ENCODE measurements around the gene NOD1.

Gene NOD1

DNA sequence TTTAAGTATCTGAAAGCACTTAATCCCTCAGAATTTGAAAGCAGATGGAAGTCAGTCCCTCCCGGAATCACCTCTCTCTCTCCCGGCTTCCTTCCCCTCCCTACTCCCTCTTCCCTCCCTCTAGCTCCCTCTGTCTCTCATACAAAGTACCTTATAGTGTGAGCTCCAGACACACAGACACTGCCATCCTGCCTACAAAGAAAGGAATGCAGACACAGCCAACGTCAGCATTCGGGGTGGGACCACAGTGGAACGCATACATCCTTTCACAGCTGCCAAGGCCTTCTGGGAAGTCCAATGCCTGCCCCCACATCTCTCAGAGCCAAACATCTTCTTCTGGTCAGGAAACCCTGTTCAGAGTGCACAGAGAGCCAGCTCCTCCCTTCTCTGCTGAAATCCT is 9.3 kb downstream of the NOD1 start:
- no peak for DNase-seq (ENCODE audit: low read depth)

DNA sequence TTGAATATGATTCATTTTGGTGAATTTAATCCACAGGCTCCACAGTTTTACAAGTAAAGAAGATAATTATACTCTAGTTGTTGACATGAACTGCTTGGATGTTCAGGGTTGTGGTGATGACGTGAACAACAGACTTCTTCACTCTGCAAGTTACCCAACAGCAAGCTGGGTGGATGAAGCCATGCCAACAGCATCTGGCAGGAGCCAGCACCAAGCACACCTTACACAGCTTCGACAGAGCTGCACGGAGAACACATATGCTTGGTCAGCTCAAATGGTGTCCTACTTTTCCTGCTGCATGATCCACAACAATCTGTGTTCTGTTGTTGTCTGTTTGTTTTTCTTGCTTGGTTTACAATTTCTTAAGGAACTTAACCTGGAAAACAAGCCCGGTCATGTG is 9.8 kb downstream of the NOD1 start:
- no peak for DNase-seq (ENCODE audit: low read depth)

DNA sequence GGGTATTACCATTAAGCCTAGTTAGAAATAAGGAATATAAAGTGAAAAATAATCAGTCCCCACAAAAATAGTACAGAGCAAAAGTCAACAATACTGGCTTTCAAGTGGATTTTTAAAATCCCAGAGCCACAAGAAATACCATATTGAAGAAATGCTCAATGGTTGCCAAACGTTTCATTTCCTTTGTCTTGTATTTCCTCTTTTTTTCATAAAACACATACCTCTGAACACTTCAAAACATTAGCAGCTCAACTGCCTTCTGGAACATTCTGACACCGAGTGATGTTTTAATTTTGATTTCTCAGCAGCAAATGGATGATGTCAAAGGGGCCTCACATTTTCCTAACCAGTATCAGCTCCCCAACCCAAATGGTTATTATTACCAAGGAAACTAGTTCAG is 10.5 kb downstream of the NOD1 start:
- no peak for DNase-seq (ENCODE audit: low read depth)

DNA sequence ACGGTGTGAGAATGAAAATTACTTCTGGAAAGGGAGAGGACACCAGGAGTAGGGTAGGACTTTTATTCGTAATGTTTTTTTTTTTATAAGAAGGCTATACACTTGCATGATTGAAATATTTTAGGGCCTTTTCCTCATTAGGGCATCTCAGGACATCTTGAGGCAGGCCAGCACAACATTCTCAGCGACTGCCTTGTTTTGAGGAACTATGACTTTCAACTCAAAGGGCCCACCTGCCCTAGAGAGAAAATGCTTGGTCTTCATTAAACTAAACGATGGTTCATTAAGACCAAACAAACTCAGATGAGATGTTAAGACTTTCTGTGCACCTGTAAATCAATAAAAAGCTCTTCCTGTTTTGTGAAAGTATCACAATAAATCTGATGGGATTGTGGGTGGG is 11.3 kb downstream of the NOD1 start:
- no peak for DNase-seq (ENCODE audit: low read depth)

DNA sequence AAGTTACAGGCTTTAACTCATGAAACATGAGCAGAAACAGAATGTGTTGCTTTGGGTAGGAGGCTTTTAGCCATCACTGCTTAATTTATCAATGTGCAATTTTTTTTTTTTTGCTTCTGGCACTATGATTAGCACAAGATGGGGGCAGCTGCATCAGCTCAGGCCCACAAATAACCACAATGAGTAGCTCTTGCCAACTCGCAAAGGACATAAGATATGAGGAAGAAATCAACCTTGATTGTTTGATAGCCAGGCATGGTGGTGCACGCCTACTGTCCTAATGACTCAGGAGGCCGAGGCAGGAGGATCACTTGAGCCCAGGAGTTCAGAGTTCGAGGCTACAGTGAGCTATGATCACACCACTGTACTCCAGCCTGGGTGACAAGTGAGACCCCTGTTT is 12.3 kb downstream of the NOD1 start:
- no peak for DNase-seq (ENCODE audit: low read depth)

DNA sequence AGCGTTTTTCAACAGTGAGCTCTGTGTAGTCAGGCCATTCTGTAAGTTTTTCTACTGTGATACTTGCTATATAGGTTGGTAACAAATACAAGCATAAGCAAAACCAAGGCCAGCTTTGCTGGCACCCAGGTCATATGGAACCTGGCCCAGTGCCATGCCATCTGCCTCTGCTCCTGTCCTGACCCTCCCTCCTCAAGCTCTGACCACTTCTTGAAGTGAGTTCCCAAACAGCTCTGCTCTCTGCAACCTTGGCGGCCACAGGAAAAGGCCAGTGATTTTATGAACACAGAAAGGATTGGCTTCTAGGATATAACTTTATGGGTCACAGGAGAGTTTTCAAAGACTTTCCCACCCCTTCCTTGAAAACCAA is 12.8 kb downstream of the NOD1 start:
- DNase-seq (ENCODE audit: low read depth): no peak

DNA sequence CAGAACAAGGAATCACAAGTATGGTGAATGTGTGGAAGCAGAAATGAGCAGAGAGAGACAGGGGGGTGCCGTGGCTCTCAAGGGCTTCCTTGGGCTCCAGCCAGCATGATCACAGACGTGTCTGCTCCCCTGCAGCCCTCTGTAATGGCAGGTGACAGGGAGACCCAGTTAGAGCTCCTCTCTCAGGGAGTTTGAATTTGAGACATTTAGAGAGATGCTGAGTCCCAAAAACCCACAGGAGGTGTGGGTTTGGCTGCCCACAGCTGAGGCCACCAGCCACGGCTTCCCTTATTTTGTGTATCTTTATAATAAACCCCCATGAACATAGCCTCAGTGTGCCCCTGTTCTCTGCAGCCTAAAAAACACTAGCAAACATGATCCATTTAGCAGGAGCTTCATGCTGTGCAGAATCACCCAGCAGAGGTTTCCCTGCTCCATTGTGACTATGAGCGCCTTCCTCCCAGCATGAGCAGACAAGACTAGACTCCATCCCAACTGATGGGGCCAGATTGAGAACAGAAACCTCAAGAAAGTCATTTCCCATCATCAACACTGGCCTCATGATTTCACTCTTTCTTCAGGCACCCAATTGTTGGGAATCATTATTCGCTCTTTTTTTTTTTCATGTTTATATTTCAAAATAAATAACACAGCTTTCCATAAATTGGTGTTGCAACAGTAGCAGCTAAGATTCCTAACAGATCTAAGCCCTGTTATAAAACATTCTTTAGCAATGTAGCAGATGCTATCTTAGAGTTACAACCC is 13.4 kb downstream of the NOD1 start:
- DNase-seq (ENCODE audit: low read depth): no peak

DNA sequence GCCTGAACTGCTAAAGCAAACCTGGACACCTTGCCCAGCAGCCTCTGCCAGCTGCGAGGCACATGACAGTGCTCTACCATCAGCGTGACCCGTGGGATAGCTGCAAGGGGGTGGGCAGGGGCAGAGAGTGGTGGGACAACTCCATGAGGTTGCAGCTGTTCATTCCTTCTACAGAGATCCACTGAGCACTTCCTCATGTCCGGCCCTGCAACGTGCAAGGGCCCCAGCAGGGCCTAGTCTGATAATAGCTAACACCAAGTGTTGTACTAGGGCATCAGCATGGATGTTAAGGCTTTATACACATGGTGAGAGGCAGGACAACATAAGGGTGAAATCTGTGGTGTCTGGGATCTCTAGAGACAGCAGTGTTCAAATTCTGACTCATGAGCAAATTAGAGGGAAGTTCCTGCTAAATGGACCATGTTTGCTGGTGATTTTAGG is 14.3 kb downstream of the NOD1 start:
- no peak for DNase-seq (ENCODE audit: low read depth)

DNA sequence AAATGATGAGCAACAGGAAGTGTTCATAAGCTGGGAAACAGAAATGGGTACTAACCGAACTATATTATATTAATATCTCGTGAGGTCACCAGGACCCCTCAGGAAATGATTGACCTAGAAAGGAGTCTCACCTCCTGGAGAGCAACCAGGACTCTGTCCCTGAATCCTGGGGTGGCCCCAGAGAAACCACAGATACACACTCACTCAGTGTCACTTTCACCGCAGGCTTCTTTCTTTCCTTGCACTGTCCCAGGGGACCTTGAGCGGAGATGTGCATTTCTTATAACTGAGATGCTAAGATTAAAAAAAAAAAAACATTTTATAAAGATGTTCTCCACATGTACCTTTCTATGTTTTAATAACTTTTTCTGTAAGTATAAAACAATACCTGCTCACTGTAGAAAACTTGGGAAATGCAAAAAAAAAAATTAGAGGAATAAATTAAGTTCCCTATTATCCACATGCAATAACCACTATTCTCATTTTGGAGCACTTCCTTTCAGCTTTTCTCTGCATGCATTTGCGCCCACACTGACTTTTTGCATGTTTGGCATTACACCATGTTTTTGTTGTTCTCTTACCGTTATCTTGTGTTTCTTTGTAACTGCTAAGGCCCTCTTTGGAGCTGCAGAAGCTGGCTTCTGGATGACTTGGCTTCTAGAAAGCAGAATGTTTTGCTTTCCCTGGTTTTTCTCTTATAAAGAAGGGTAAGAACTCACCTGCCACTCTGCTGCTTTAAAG is 15.0 kb downstream of the NOD1 start:
- no peak for DNase-seq (ENCODE audit: low read depth)

DNA sequence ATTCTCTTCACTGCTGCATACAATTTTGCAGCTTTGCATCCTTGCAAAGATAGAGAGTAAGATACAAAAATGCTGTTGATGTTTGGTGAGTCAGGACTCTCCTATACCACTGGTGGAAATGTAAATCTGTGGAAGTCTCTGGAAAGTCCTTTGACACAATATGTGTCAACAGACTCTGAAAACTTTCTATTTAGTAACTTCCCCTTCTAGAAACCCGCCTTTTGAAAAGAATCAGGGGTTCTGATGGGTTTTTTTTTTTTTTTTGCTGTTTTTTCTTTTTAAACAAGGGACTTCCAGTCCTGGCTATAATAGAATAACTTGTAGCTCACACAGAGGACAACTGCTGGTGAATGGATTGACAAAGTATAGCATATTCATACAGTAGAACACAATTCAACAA is 16.4 kb downstream of the NOD1 start:
- DNase-seq (ENCODE audit: low read depth): no peak

DNA sequence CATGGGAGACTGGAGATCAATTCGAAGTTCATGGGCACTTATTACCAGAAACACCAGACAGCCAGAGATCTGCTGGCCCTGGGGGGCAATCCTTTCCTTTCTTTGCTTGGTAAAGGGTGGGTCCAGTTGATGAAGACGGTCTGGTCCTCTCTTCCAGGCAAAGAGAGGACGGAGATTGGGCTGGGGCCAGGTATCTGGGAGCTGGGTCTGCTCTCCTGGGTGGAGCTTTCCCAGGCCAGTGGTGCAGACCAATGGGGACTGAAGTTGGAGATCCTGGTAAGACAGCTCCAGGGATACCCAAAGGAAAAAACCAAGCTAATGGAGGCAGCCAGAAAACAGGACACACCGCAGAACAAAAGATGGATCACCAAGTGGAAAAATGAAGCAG is 18.3 kb downstream of the NOD1 start:
- no peak for DNase-seq (ENCODE audit: low read depth)

DNA sequence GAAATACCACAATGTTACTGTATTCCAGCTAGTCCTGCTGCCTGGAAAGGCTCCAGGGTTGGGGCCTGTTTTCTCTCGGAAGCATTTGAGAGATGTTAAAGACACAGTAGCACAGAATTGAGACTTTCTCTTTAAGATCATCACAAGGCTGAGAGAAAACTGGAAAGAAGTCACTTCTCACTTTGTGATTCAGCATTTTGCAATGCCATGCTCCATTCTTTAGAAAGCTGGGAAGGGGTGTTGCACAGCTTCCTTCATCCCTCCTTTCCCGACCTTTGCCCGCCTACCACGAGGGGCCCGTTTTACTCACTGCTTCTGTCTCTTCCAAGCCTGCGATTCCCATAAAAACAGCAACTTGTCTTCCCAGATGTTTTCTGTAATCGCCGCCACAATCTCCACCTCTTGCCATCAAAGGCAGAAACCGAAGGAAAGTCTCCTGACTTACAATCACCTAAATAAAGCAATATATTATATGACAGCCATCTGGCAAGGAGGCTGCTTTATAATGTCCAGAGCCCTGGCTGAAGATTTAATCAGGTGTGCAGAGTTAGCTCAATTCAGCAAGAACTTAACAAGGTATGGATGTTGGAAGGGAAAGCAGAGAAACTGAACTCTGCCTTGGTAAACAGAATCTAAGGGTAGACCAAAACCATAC is 18.9 kb downstream of the NOD1 start:
- DNase-seq (ENCODE audit: low read depth): no peak

DNA sequence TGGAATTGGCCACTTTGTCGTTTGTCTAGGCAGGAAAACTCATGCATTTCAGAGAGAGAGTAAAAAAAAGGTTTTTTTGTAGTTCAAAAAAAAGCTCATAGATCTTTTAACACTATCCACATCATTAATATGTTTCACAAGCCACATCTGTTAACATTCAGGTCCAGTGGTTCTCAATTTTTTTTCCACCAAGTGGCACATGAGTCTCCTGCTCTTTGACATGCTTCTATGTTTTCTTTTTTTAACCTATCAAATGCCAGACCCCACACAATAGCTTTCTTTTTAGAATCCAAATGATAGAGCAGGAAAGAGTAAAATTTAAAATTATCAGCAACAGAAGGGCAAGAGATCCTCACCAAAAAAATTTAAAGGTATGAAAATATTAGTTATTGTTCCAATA is 20.3 kb downstream of the NOD1 start:
- DNase-seq (ENCODE audit: low read depth): no peak

DNA sequence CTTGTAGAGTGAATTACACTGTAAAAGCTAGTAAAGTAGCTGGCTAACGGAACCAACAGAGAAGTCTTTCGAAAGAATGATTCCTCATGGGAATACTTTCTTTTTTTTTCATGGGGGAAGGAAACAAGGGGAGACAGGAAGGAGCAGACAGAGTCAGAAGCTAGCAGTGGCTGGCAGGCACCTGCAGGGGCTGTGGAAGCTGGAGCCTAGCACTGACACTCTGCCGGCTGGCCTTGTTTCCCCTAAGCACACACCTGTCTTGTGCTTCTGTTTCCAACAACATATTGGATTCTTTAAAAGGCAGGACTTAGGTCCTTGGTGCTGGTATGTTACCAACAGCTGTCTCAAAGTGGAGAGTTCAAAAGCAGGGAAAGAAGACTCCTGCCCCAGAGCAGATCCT is 24.7 kb downstream of the NOD1 start:
- no peak for DNase-seq (ENCODE audit: low read depth)

DNA sequence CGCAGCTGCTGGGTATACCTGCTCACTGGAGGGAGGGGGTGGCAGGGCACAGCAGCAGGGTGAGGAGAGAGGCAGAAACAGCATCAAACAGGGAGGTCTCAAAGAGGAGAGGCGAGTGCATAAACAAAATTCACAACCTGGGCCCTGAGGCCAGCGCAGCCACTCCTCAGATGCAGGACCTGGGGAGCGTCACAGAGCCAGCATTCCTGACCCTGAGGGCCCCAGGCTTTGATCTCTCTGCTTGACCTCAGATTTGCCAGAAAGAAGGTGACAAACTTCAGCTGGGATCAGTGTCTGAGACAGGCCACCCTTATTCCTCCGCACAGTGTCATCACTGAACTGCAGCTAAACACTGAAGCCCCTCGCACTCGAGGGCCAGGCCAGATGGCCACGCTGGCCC is 25.6 kb downstream of the NOD1 start:
- no peak for DNase-seq (ENCODE audit: low read depth)

DNA sequence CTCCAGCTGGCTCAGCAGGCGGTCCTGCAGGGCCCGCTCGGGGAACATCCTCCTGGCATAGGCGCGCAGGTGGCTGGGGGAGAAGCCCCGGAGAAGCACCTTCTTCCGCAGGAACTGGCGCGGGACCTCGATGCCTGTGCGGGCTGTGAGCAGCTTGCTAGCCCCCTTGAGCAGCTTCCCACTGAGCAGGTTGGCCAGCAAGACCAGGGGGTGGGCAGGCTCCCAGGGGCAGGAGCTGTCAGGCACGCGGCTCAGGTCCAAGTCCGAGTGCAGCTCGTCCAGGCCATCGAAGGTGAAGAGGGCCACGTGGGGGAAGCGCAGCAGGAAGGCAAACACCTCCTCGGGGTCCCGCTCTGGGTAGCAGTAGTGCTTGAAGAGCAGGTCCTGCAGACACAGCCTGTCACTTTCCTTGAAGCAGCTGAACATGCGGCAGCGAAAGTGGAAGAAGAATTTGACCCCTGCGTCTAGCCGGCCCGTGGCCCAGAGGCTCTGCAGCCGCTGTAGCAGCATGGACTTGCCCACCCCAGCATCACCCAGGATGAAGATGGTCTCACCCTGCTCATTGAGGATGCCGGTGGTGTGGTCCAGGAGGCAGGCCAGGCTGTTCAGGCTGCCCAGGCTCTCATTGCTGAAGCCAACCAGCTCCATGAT is 26.2 kb downstream of the NOD1 start:
- DNase-seq (ENCODE audit: low read depth): no peak

DNA sequence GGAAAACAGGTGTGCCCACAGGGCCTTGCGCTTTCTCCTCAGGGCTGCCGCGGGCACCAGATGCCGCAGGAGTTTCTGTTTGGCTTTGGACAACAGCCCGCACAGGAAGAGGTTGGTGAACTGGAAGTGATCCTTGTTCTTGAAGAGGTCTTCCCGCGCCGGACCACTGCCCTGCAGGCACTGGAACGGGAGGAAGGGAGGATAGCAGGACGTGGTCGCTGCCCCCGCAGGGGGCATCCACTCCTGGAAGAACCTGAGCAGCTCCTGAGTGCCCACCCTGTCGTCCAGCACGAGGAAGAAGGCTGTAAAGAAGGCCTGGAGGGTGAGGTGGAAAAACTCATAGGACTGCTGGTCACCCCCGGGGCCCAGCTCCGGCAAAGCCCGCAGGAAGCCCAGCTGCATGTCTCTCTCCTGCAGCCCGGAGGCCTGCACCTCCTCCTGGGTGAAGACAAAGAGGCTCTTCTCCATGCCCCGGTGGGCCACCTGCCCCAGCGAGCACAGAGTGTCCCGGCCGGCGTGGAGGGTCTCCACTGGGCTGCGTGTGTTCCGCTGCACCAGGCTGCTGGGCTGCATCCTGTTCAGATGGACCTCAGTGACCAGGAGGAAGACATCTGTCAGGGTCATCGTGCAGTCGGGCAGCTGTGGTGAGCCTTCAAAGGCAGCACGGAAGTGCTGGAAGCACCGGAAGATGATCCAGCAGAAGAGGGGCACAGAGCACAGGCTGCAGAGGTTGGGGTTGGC is 26.9 kb downstream of the NOD1 start:
- DNase-seq (ENCODE audit: low read depth): no peak

DNA sequence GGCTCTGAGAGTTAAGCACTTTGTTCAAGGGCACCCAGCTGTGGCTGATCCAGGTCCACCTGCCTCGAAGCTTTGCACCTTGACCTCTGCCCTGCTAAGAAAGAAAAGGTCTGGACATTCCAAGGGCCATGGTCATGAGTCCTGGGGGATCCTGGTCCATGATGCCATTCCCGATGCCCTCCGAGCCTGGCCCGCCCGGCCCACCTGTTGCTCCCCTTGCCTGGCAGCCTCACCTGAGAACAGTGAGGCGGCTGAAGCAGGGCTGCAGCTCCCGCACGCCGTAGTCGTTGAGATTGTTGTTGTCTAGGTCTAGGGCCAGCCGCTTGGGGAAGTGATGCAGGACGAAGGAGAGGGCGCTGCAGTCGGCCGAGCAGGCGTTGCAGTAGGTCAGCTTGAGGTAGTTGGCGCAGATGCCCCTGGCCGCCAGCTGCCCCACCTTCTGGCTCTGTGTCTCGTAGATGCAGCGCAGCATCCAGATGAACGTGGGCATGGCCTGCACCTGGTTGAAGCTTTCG is 27.5 kb downstream of the NOD1 start:
- no peak for DNase-seq (ENCODE audit: low read depth)

DNA sequence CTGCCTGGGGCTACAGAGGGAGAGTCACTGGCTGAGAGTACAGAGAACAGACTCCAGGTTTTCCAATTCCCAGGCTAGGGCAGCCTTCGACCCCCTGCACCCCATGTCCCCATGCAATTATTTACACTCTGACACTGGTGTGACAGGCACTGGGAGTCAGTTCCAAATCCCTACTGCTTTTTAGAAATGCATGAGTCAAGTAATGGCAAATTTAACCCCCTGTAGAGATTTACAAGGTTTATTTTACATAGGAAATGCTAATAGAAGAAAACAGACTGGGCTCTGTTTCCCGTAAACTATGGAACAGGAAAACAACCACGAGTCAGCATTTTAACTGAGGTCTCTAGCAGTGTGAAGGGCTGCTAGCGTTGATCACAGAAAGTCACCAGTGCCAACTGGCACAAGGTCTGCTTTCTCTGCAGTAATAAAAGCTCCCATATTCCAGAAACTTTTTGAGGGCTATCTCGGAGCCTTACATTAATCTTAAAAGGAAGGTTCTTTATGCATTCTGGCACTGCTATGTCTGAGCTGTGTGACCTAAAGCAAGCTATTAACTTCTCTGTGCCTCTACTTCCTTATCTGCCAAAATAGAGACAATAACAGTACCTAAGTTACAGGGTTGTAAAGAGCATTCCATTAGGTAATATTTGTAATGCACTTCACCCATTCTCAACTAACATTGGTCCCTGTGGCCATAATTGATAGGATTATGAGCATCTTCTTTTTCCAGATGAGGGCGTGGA is 28.2 kb downstream of the NOD1 start:
- no peak for DNase-seq (ENCODE audit: low read depth)

DNA sequence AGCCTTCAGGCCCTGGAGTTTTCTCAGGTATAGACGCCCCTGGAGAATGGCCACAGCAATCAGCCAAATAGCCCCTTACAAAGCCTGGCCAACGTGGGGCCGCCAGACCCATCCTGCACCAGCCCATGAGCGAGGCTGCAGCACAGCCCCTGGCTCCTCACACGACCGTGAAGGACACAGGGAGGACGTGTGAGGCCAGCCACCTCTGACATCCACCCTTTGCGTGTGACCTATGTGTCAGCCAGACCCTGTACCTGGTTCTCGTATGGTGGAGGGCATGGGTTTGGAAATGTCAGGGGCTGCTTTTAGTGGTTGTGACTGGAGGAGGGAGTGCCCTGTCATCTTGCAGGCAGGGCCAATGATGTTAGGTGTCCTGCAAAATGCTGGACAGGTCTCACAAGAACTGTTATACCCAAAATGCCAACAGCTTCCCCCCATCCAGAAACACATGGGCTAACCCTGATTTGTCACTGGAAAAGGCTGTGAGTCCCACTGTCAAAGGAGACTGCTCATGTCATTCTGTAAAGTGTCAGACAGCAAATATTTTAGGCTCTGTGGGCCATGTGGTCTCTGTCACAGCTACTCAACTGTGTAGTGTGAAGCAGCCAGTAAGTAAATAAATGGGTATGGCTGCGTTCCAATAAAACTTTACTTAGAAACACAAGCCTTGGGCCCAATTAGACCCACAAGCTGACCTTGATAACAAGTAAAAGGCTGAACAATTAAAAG is 30.0 kb downstream of the NOD1 start:
- DNase-seq (ENCODE audit: low read depth): no peak

DNA sequence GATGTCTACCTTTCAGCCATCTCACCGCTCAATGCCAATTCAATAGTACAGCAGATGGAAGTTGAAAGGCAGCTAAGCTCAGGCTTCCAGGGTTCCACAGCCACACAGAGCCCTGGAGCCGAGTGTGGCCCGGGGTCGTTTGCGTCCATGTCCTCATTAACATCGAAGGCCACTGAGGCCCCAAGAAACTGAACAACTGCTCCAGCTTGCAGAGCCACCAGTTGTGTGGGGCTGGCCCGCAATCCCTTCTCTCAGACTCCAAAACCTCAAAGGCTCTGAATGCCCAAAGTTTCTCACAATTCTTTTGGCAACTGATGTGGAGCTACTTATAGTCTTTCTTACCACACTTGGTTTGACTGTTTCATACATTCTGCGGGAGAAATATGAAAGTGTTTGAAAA is 31.1 kb downstream of the NOD1 start:
- DNase-seq (ENCODE audit: low read depth): no peak

All from activated T-cell treated with anti-CD3 and anti-CD28 coated beads for 24 hours (primary cell).